ENCODE measurements around the gene MAN1A2.
"Not testable (repeated sequence)": the region's sequence is repeated elsewhere in the genome, so short reads cannot be mapped to it uniquely, and the experiment has no call there.

MAN1A2 gene

DNA sequence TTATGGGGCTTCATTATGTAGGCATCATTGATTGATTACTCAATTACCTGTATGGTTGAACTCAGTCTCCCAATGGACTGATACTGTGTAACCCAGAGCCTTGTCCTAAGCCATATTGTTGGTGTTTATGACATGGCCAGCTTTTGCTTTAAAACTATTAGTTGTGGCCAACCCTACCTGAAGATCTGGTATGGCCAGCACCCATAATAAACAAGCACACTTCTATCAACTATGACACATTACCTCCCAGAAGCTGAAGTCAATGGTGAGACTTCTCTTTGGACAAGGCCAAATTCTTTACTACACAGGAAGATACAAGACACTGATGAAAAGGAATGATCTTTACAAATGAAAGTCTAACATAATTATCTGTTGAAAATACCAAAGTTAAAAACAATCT, 28.8 kb downstream of the MAN1A2 start:
- in situ Hi-C loops (cut with MboI; ENCODE audit: low sequenced_read_pairs): no loop called here

GRCh38 chr1:117396636-117397035, 29.4 kb downstream of the MAN1A2 start:
- in situ Hi-C loops (cut with MboI; ENCODE audit: low sequenced_read_pairs): no loop called here

DNA sequence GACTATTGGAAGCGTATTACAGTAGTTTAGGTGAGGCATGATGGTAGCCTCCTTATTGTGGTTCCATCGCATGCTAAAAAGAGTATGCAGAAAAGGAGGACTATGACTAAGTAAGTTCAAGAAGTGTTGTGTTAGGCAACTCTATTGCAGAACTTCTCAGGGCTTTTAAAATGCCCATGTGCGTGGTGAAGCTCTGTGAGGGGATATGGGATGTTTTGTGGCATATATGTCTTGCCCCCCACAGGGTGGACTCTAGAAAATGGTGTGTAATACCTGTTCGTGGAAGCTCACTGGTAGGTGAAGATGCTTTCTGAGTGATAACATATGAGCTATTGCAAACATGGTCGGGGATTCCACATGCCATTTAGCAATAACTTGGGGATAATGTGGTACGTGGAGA, 31.7 kb downstream of the MAN1A2 start:
- in situ Hi-C loops (cut with MboI; ENCODE audit: low sequenced_read_pairs): no loop called here

- in situ Hi-C loops (cut with MboI; ENCODE audit: low sequenced_read_pairs): no loop called here
These were observed 34.5 kb downstream of the MAN1A2 start for GRCh38 chr1:117401761-117402160.

GRCh38 chr1:117403597-117403996, 36.3 kb downstream of the MAN1A2 start:
- in situ Hi-C loops (cut with MboI; ENCODE audit: low sequenced_read_pairs): no loop called here

DNA sequence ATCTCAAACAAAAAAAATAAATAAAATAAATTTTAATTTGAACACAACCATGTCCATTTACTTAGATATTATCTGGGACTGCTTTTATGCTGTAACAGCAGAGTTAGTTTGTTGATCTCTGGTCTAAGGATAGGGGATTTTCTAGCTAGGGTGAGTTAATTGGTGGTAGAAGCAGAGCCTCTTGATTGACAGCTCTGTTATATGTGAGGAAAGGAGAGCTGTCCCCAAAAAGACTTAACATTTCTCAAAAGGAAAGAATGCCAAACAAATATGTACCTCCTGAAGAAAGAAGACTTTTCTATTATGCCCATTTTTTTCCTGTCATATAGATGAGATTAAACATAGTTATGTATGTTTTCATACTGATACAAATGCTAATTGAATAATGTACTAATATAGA, 37.8 kb downstream of the MAN1A2 start:
- in situ Hi-C loops (cut with MboI; ENCODE audit: low sequenced_read_pairs): no loop called here

DNA sequence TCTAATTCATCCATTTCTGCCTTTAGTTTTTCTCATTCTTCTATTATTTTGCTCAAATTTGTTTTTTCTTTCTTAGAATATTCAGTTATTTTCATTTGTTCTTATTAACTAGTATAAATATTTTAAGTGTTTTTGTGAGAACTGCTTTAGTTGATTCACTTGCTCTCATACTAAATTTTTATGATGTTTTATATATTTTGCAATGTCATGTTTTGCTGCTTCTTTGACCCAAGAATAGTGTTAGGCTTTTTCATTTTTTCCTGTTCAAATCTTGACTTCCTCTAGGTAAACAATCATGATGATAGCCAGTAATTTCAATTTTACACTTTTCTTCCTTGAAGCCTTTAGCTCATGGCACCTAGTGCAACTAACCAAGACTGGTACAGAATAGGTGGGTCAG, 45.2 kb downstream of the MAN1A2 start:
- in situ Hi-C loops (cut with MboI; ENCODE audit: low sequenced_read_pairs): no loop called here

DNA sequence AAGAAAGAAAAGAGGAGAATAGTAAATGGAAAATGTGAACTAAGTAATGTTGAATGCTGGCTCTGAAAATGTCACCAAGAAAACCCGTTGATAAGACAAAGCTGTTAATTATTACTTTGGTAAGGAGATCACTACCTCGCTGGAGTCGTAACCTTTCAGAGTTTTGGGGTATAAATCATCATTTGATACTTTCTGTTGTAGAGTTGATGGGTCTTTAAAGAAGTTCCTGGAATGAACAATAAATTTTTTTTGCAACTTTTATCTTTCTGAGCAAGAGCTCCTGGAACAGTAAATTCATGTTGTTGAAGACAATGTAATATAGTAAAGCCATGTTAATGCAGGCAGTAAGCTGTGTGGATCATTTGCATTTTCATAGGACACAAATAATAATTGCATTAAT, 46.2 kb downstream of the MAN1A2 start:
- in situ Hi-C loops (cut with MboI; ENCODE audit: low sequenced_read_pairs): no loop called here

- in situ Hi-C loops (cut with MboI; ENCODE audit: low sequenced_read_pairs): no loop called here
These were observed 47.7 kb downstream of the MAN1A2 start for GRCh38 chr1:117414943-117415342.

- in situ Hi-C loops (cut with MboI; ENCODE audit: low sequenced_read_pairs): no loop called here
These were observed 48.8 kb downstream of the MAN1A2 start for GRCh38 chr1:117416004-117416403.

GRCh38 chr1:117416546-117417125, 49.4 kb downstream of the MAN1A2 start:
- in situ Hi-C loops (cut with MboI; ENCODE audit: low sequenced_read_pairs): no loop called here

DNA sequence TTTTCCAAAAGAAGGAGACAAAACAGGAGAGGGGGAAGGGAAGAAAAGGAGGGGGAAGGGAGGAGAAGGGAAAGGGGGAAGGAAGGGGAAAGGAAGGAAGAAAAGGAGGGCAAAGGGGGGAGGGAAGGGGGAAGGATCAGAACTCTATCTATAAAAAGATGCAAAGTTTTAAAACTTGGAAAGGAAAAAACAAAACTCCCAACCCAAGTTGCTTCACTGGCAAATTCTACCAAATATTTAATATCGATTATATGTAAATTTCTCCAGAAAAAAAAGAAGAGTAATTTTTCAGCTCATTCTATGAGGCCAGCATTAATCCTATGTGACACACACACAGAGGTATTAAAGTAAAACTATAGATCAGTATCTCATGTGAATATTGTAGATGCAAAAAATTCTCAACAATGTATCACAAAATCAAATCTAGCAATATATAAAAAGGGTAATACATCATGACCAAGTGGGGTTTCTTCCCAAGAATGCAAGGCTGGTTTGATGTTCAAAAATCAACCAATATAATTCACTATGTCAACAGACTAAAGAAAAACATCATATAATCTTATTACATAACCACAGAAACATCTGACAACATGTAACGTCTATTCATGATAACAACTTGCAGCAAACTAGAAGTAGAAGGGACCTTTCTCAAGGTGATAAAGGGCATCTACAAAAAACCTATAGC, 57.9 kb downstream of the MAN1A2 start:
- in situ Hi-C loops (cut with MboI; ENCODE audit: low sequenced_read_pairs): no loop called here

DNA sequence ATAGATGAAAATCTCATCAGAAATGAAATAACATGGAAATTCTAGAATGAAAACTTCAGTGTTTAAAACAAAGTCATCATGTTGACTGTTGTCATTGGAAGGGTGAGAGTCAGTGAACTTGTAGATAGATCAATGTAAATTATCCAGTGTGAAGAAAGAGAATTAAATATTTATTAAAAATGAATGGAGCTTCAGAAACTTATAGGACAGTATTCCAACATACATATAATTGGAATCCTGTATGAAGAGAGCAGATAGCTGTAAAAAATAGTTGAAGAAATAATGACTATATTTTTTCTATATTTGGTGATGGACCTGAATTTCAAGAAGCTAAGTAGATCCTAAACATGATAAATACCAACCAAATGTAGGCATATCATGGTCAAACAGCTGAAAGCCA, 60.0 kb downstream of the MAN1A2 start:
- in situ Hi-C loops (cut with MboI; ENCODE audit: low sequenced_read_pairs): no loop called here

- in situ Hi-C loops (cut with MboI; ENCODE audit: low sequenced_read_pairs): no loop called here
These were observed 66.7 kb downstream of the MAN1A2 start for GRCh38 chr1:117433943-117434342.

GRCh38 chr1:117436513-117436912, 69.3 kb downstream of the MAN1A2 start:
- in situ Hi-C loops (cut with MboI; ENCODE audit: low sequenced_read_pairs): no loop called here

GRCh38 chr1:117447661-117448060, 80.4 kb downstream of the MAN1A2 start:
- in situ Hi-C loops (cut with MboI; ENCODE audit: low sequenced_read_pairs): no loop called here

GRCh38 chr1:117452216-117452615, 85.0 kb downstream of the MAN1A2 start:
- in situ Hi-C loops (cut with MboI; ENCODE audit: low sequenced_read_pairs): no loop called here

DNA sequence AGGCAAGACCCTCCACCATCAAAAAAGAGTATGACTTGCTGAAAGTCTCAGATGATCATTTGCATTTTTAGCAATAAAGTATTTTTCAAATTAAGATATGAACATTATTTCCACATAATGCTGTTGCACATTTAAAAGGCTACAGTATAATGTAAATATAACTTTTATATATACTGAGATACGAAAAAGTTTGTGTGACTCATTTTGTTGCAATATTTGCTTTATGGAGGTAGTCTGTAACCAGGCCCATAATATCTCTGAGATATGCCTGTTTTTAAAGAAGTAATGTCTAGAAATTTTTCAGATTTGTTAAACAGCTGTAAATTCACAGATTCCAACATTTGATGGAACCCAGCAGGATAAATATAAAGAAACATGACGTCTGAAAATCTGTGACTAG, 86.7 kb downstream of the MAN1A2 start:
- in situ Hi-C loops (cut with MboI; ENCODE audit: low sequenced_read_pairs): no loop called here

GRCh38 chr1:117458410-117458809, 91.2 kb downstream of the MAN1A2 start:
- in situ Hi-C loops (cut with MboI; ENCODE audit: low sequenced_read_pairs): not testable (repeated sequence)

DNA sequence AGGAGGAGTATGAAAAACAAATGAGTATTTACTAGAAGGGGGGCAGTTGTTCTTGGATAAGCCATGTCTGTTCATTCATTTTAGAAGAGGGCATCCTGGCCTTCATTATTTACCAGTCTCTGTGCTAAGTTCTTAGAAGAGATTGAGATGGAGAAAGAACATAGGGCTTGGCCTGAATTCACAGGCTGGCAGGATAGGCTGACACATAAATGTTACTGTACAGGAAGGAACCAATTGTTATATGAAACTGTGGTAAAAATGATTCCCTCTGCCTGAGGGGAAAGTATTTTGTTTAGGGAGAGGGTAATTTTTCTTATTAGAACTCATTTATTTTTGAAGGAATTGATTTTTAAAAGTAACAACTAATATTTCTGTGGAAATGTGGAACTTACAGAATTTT, 99.5 kb downstream of the MAN1A2 start:
- in situ Hi-C loops (cut with MboI; ENCODE audit: low sequenced_read_pairs): no loop called here

DNA sequence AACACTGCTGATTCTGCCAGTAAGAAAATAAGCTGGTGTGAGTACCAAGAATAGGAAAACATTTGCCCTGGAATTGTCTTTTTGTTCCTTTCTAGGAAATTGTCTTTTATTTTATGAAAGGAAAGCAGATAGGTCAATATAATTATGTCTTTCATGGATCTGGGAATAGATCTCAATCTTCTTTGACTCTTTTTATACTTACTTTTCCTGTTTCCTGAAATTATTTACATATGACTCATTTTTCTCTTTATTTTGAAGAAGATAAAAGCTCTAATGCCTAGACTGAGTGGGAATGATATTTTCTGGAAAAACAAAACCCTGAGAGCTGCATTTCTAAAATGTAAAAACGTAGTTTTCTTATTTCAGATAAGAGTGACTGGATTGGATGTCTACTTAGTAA, 100.1 kb downstream of the MAN1A2 start:
- in situ Hi-C loops (cut with MboI; ENCODE audit: low sequenced_read_pairs): no loop called here

DNA sequence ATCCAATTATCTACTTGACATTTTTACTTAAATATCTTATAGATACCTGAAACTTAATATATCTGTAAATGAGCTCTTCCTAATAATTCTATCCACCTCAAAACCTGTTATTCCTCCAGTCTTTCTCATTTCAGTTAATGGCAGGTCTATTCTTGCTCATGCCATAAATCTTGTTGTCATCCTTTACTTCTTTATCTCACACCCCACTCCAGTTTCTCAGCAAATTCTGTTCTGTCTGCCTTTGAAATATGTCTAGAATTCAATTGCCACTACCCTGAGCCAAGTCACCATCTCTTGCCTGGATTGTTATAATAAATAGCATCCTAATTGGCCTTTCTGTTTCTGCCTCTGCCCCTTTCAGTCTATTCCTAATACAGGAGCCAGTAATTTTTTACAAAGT, 105.8 kb downstream of the MAN1A2 start:
- in situ Hi-C loops (cut with MboI; ENCODE audit: low sequenced_read_pairs): no loop called here

DNA sequence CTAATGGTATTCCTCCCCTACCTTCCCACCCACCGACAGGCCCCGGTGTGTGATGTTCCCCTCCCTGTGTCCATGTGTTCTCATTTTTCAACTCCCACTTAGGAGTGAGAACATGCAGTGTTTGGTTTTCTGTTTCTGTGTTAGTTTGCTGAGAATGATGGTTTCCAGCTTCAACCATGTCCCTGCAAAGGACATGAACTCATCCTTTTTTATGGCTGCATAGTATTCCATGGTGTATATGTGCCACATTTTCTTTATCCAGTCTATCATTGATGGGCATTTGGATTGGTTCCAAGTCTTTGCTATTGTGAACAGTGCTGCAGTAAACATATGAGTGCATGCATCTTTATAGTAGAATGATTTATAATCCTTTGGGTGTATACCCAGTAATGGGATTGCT, 108.2 kb downstream of the MAN1A2 start:
- in situ Hi-C loops (cut with MboI; ENCODE audit: low sequenced_read_pairs): not testable (repeated sequence)
